Activated T-cell treated with anti-CD3 and anti-CD28 coated beads for 1 hour (primary cell): ENCODE results near the gene ADCY5.

Experiments used
- DNase-seq: peaks from one replicate; pipeline ENCODE4 v3.0.0-alpha.2; 2020; ENCODE audit warnings: low read depth

The ADCY5 gene

GRCh38 chr3:123458255-123458654 is 9.4 kb upstream of the ADCY5 start:
- DNase-seq = no peak

DNA sequence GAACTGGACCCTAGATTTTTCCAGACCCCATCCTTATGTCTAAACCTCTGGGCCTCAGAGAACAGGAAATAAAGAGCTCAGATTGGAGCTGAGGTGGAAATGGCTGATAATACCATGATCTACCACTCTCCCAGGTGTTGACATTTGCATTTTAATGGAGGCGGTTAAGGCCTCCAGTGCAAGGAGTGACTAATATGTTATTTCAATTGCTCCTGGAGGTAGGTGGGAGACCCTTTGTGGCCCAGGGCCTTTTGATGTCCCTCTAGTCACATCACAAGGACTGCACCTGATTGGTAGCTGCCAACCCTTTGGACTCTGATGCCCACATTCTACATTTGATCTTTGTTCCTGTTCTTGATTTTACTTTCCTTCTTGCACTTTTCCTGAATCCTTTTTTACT is 9.0 kb upstream of the ADCY5 start:
- no peak for DNase-seq

- no peak for DNase-seq
Measured at GRCh38 chr3:123453675-123454074, 4.8 kb upstream of the ADCY5 start.

- no peak for DNase-seq
Measured at GRCh38 chr3:123451186-123451585, 2.3 kb upstream of the ADCY5 start.

DNA sequence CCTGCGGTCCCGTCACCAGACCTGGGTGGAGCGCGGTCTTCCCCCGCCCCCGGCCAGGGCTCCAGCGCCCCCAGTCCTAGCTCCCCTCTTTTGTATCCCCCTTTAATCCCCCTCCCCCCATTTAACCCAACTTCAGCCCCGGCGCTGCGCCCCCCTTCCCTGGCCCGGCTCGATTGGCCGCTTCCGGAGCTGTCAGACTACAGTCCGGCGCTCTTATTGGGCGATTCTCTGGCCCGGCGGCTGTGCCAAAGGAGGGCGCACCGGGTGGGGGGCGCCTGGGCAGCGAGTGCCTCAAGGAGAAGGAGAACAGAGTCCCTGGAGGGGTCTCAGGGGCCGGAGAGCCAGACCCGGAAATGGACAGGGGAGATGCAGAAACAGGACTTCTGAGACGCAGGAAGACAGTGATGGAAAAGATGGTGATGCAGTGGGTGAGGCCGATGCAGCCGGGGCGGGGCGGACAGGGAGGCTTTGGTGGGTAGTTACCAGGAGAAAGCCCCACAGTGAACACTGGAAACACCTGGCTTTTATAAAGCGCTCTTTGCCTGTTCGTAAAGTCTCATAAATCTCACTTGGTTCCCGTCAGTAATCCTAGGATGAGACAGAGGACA is 1.2 kb upstream of the ADCY5 start:
- DNase-seq = no peak

DNA sequence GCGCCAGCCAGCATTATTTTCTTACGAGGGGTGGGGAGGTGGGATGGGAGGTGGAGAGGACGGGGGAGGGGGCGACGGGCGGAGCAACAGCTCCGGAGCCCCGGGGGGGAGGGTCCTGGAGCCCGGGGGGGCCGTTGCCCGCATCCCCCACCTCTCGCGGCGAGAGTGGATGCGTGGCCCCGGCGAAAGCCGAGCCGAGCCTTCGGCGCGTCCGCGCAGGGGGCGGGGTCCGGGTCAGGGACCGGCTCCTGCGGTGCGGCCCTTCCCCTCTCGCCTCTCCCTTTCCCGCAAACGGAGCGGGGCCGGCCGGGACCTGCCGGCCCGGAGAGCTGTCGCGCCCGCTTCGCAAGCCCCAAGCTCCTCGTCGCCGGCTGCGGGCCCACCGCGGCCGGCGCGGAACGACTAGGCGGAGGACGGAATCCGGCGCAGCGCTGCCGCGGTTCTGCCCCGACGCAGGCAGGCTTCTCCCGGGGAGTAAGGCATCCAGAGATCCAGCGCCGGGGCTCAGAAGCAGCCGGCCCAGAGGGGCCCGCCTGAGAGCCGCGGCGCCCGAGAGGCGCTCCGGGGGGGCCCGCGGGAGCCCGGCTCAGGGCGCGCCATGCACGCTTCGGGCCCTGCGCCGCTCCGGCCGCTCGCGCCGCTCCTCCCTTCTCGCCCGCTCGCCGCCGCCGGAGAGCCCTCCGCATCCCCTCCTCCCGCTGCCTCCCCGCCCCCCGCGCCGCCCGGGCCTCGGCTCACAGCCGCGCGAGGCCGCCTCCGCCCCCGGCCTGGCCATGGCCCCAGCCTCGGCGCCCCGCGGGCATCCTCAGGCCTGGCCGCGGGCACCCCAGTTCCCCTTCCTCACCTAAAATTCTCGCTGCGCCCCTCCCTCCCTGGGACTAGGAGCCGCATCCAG is 459 bp upstream of the ADCY5 start:
- DNase-seq = no peak

- DNase-seq = peak; percentile 13
Measured at GRCh38 chr3:123447749-123448517, 957 bp downstream of the ADCY5 start.

DNA sequence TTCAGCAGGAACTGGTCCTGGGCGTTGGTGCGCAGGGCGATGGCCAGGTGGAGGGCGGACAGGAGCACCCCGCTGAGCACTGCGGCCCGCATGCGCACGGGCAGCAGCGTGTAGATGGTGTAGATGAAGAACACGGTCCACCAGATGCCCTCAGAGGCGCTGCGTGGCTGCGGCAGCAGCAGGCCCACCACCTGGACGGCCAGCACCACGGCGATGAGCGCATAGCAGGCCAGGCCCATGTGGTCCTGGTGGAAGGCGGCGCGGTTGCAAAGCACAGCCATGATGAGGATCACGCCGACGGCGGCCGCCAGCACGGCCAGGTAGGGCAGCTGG is 1.5 kb downstream of the ADCY5 start:
- DNase-seq = no peak

GRCh38 chr3:123446610-123447109 is 2.2 kb downstream of the ADCY5 start:
- no peak for DNase-seq

GRCh38 chr3:123446210-123446609 is 2.7 kb downstream of the ADCY5 start:
- no peak for DNase-seq

DNA sequence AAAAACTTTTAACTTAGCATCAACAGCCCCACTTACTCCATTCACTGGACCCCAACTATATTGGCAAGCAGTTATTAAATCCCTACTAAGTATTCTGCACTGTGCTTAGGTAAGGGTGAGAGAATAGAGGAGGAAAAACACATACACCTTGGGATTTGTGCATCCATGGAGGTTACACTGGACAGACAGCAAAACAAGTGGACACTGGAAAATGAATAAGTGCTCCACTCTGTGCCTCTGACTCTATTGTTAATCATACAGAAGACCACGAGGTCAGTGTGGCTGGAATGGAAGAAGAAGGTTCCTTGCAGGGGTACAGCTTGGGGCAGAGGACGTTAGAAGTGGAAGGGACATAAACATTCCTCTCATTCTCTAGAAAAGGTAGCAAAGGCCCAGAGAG is 3.2 kb downstream of the ADCY5 start:
- DNase-seq = no peak

GRCh38 chr3:123444744-123445143 is 4.1 kb downstream of the ADCY5 start:
- no peak for DNase-seq

DNA sequence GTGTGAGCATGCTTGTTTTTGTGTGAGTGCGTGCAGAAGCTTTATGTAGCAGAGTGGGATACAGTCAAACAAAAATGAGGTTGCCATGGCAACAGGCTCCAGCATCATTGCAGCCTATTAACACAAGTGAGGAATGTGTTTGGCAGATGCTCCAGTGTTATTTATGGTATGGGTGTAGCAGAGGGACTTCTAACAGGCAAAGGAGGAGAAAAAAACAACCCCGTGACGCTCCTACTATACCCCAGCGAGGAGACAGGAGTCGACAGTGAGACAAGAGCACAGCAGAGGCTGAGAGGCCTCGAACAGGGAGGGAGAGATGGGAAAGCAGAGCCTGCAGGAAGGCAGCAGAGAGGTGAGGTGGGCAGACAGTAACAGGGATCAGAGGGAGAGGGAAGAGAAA is 4.9 kb downstream of the ADCY5 start:
- DNase-seq = no peak

DNA sequence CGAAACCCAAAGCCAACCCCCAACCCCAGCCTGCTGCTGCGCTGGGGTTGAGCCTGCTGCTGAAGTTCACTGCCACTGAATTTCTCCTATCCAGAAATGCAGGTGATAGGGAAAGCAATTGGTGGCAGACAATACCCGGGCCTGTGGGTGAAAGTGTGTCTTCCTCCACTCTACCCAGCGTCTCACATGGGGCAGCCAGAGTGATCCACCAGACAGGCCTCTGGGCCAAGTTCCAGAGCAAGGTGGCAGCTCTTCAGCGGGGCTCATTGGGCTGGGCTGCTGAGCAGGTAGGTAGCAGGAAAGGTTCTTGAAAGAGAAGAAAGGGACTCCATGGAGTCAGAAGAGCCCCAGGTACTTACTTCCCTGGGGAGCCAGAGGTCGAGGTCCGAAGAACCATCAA is 6.0 kb downstream of the ADCY5 start:
- DNase-seq = no peak

DNA sequence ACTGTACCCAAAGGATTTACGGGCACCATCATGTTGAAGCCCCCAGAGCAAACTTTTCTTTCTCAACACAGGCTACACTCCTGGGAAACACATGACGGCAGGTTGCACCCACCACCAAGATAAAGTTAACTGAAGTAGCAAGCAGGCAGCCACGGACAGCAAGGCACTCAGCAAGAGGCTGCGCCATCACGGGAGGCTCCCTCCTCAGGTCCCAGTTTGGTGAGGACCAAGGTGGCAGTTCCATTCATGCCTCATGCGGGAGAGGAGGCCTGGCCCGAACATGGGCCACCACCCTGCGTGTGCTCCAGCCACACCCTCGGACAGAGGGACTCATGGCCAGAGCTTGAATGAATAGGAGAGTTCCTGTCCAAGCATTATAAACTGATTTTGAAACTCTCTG is 6.8 kb downstream of the ADCY5 start:
- no peak for DNase-seq

DNA sequence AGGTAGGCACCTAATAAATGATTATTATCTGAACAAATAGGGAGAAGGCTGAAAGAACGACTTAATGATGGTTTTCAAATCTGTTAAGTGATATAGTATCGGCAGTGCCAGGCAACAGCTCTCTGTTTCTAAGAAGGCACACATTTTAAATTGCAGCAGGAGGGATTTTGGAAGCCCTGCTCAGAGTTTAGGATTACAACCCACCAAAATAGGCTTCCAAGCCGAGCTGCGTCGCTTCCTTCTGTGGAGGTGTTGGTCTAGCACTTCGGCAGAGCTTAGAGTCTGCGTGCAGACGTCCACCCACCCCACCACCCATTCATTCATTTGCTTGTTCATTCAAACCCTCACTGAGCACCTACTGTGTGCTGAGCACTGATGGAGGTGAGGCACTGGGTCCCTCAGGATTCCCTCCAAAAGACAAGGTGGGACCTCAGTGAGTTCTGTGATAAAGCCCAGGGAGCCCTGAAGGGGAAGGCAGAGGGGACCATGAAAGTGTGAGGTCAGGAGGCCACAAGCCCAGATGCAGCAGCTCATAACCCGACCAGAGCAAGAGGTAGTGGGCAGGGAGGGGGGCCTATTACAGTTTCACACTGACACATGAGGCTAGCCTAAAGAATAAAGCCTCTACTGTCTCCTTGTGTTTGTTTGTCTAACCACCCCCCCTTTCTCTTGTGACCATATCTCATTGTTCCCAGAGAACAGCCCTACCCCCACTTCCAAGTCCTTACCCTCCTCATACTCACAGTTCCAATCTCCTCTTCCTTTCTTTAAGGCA is 8.9 kb downstream of the ADCY5 start:
- no peak for DNase-seq

- no peak for DNase-seq
Measured at GRCh38 chr3:123432832-123433523, 15.9 kb downstream of the ADCY5 start.

DNA sequence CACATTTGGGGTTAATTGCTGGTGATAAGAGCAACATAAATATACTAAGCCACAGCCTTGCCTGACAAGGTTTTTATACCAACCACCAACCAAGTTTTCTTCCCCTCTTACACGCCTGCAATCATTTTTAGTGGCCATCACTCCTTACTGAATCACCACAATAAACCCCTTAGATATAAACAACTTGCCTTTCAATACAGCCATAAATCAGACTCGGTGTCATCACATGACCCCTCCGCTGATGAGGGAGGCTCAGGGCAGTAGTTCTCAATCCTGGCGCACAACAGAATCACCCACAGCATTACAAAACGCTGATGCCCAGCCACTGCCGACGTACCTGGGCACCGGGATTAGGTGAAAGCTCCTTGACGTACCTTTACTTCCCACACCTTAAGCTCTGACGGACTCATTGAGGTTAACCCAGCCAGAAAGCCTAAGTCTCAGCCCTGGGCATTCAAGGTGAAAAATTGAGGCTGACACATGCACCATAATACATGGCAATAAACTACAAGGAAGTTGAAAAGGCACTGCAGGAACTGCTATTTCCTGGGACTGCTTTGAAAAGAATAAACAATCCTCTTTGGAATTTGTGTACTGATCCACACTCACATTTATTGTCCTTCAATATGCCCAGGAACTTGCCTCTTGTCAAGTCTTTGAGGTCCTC is 17.1 kb downstream of the ADCY5 start:
- no peak for DNase-seq

DNA sequence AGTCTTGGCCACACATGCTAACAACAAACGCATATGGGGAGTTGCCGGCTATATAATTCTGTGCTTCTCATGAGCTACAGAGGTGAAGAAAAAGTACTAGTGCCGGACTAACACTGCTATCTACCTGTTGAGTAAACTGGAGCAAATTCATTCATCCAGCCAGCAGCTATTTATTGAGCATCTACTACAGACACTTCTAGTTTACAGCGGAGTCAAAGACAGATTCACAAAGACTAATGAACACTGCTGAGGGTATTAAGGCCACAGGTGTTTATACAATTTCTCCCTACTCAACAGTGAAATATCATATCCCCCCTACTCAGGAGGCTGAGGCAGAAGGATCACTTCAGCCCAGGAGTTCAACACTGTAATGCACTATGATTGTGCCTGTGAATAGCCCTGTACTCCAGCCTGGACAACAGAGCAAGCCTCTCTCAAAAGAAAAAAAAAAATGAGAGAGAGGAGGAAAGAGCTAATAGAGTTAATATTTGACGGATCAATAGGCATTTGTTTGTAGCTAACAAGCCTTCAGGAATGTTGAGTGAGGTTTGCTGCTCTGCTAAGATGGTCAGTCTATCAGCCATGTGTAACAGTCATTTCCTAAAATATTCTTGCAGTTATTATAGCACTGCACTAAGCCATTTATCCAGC is 17.8 kb downstream of the ADCY5 start:
- no peak for DNase-seq

- DNase-seq = no peak
Measured at GRCh38 chr3:123430266-123430665, 18.6 kb downstream of the ADCY5 start.
